ENCODE measurements around the gene NDOR1.

Gene NDOR1

DNA sequence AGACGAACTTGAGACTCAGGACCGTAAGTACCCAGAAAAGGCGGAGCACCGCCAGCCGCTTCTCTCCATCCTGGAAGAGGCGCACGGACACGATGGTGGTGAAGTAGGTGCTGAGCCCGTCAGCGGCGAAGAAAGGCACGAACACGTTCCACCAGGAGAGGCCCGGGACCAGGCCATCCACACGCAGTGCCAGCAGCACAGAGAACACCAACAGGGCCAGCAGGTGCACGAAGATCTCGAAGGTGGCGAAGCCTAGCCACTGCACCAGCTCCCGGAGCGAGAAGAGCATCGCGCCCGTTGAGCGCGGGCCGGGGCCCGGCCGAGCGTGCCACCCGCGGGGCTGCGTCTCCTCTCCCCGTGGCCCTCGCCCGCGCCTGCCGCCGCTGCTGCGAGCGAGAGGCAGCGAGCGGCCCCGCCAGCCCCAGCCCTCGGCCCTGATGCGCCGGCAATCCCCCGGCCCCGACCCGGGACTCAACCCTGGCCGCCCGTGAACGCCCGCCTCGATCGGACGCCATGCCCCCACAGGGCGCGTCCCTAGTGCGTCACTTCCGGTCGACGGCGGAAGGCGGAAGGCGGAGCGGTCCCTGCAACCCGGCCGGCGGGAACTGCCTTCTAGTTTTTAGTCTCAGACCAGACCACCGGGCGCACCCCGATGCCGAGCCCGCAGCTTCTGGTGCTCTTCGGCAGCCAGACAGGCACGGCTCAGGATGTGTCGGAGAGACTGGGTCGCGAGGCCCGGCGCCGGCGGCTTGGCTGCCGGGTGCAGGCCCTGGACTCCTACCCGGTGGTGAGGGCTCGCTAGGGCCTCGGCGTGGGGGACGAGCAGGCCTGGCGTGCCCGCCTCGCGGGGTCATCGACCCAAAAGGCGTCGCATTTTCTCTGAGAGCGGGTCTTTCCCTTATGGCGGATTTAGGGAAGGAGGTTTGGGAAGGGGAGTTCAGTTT, at the start of gene NDOR1, which contains the start of gene TMEM203:
NDOR1 (plus strand) TSS at position 575 of the 944 bp plus-strand sequence; CDS start at position 653, 78 bp downstream.
TMEM203 (minus strand) TSS at position 523 of the 944 bp plus-strand sequence; CDS start at position 289, 234 bp downstream.
- TF ChIP-seq, protein P1, sequence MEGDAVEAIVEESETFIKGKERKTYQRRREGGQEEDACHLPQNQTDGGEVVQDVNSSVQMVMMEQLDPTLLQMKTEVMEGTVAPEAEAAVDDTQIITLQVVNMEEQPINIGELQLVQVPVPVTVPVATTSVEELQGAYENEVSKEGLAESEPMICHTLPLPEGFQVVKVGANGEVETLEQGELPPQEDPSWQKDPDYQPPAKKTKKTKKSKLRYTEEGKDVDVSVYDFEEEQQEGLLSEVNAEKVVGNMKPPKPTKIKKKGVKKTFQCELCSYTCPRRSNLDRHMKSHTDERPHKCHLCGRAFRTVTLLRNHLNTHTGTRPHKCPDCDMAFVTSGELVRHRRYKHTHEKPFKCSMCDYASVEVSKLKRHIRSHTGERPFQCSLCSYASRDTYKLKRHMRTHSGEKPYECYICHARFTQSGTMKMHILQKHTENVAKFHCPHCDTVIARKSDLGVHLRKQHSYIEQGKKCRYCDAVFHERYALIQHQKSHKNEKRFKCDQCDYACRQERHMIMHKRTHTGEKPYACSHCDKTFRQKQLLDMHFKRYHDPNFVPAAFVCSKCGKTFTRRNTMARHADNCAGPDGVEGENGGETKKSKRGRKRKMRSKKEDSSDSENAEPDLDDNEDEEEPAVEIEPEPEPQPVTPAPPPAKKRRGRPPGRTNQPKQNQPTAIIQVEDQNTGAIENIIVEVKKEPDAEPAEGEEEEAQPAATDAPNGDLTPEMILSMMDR (IDR thresholded peaks at IDR 0.05; ENCODE audit: low read length) = no peak
- TF ChIP-seq EZH2 (IDR thresholded peaks at IDR 0.05; ENCODE audit: borderline replicate concordance, low read length) = no peak
- Histone ChIP-seq H3K4me3 (ENCODE audit: low read depth, low read length, poor library complexity, severe bottlenecking) (peak within 1 kb of the TSS; percentile 88), H3K36me3 (ENCODE audit: insufficient read depth, low read length) (peaks cover 15% of the 10 kb centered on the region), H3K4me1 (ENCODE audit: insufficient read depth, low read length, severe bottlenecking) (peaks cover 54% of the 10 kb centered on the region), H3K79me2 (ENCODE audit: insufficient read depth, low read length) (peaks cover 21% of the 10 kb centered on the region), H3F3A (ENCODE audit: insufficient read depth, low read length) (no peaks in the 10 kb centered on the region), H3K9me2 (ENCODE audit: low read depth, low read length) (no peaks in the 10 kb centered on the region), H3K9me3 (ENCODE audit: low read length) (no peaks in the 10 kb centered on the region), H3K4me2 (ENCODE audit: low read length) (peak within 1 kb of the TSS; percentile 98), H3K27me3 (ENCODE audit: insufficient read depth, low read length) (no peaks in the 10 kb centered on the region), H3K27ac (ENCODE audit: low read depth, low read length, poor library complexity, severe bottlenecking) (peak within 1 kb of the TSS; percentile 43), H3K9ac (ENCODE audit: low read length) (peak within 1 kb of the TSS; percentile 91), H2AFZ (ENCODE audit: low read length) (no peak within 1 kb of the TSS), H4K20me1 (ENCODE audit: insufficient read depth, low read length) (no peaks in the 10 kb centered on the region)

DNA sequence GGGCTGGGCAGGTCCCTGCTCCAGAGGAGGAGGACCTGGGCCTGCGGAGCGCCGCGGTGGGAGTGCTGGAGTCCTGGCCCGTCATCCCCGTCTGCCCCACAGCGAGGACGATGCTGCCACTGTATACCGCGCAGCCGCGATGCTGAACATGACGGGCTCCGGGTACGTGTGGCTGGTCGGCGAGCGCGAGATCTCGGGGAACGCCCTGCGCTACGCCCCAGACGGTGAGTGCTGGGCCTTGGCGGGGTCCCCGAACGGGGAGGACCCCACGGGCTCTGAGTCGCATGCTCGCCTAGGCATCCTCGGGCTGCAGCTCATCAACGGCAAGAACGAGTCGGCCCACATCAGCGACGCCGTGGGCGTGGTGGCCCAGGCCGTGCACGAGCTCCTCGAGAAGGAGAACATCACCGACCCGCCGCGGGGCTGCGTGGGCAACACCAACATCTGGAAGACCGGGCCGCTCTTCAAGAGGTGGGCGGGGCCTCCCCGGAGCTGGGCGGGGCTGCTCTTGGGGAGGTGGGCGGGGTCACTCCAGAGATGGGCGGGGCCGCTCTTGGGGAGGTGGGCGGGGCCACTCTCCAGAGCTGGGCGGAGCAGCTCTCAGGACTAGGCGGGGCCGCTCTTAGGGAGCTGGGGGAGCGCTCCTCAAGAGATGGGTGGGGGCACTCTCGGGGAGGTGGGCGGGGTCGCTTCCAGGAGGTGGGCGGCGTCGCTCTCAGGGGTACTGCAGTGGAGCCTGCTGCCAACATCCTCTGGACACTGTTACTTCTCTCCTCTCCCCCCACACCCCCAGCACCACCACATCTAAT, 48.7 kb upstream of the NDOR1 start:
- peak overlapping the region; percentile 61; the same call in 1 of the 2 replicates for H3K4me2 ChIP-seq (ENCODE audit: low read length)
- peaks cover 23% of the 10 kb centered on the region for H3K27me3 ChIP-seq (ENCODE audit: insufficient read depth, low read length)
- H3K9me3 ChIP-seq (ENCODE audit: low read length) = no peaks in the 10 kb centered on the region
- H3F3A ChIP-seq (ENCODE audit: insufficient read depth, low read length) = no peaks in the 10 kb centered on the region
- no peak for TF ChIP-seq EZH2 (IDR thresholded peaks at IDR 0.05; ENCODE audit: borderline replicate concordance, low read length)
- TF ChIP-seq, protein P1 (IDR thresholded peaks at IDR 0.05; ENCODE audit: low read length) = no peak
- no peaks in the 10 kb centered on the region for H4K20me1 ChIP-seq (ENCODE audit: insufficient read depth, low read length)
- no peak overlapping the region for H3K27ac ChIP-seq (ENCODE audit: low read depth, low read length, poor library complexity, severe bottlenecking)
- H3K4me1 ChIP-seq (ENCODE audit: insufficient read depth, low read length, severe bottlenecking) = peaks cover 7% of the 10 kb centered on the region
- H3K79me2 ChIP-seq (ENCODE audit: insufficient read depth, low read length) = no peaks in the 10 kb centered on the region
- no peaks in the 10 kb centered on the region for H3K36me3 ChIP-seq (ENCODE audit: insufficient read depth, low read length)
- H3K9ac ChIP-seq (ENCODE audit: low read length) = no peak overlapping the region
- H3K9me2 ChIP-seq (ENCODE audit: low read depth, low read length) = no peaks in the 10 kb centered on the region
- H2AFZ ChIP-seq (ENCODE audit: low read length) = no peak overlapping the region
- H3K4me3 ChIP-seq (ENCODE audit: low read depth, low read length, poor library complexity, severe bottlenecking) = peak overlapping the region; percentile 50

DNA sequence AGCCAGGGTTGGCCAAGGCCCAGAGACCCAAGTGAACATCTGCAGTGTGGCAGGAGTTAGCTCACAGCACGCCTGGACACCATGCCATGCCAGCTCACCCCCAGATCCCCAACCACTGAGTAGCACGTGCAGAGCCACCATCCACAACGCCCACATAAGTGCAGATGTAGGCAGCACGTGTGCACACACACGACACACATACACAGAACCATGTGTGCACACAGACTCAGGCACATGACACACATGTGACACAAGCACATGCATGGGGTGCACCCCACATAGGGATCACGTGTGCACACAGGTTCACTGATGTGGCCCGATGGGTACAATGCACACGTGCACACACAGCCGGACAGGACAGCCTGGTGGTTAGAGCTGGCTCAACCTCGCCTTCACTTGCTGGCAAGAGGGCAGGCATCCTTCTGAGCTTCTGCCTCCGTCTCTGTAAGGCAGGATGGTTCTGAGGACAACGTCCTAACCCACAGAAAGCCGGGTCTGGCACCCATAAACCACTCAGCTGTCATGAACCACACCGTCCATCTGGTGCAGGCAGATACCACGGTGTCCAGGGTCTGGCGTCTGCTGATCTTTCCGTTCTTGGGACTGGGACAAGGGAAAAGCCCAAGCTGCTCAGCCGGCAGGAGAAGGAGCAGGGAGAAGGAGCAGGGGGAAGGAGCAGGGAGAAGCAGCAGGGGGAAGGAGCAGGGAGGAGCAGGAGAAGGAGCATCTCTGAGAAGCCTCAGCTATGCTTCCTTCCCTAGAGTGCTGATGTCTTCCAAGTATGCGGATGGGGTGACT, 47.7 kb upstream of the NDOR1 start:
- Histone ChIP-seq H3K9me2 (ENCODE audit: low read depth, low read length) (no peaks in the 10 kb centered on the region), H3K4me2 (ENCODE audit: low read length) (no peak overlapping the region), H3K4me3 (ENCODE audit: low read depth, low read length, poor library complexity, severe bottlenecking) (no peak overlapping the region), H3K27me3 (ENCODE audit: insufficient read depth, low read length) (peaks cover 23% of the 10 kb centered on the region), H3K9ac (ENCODE audit: low read length) (no peak overlapping the region), H3K9me3 (ENCODE audit: low read length) (no peaks in the 10 kb centered on the region), H3F3A (ENCODE audit: insufficient read depth, low read length) (no peaks in the 10 kb centered on the region), H3K36me3 (ENCODE audit: insufficient read depth, low read length) (no peaks in the 10 kb centered on the region), H3K27ac (ENCODE audit: low read depth, low read length, poor library complexity, severe bottlenecking) (no peak overlapping the region), H3K79me2 (ENCODE audit: insufficient read depth, low read length) (no peaks in the 10 kb centered on the region), H2AFZ (ENCODE audit: low read length) (no peak overlapping the region), H3K4me1 (ENCODE audit: insufficient read depth, low read length, severe bottlenecking) (peaks cover 7% of the 10 kb centered on the region), H4K20me1 (ENCODE audit: insufficient read depth, low read length) (no peaks in the 10 kb centered on the region)
- TF ChIP-seq, protein P1 (IDR thresholded peaks at IDR 0.05; ENCODE audit: low read length) = no peak
- TF ChIP-seq EZH2 (IDR thresholded peaks at IDR 0.05; ENCODE audit: borderline replicate concordance, low read length) = no peak

All from OCI-LY1 (cell line).